Activated naive CD8-positive, alpha-beta T cell treated with anti-CD3 and anti-CD28 coated beads for 36 hours (primary cell): ENCODE results near the gene CDH23. TPM values are rescaled to one million over a fixed set of nuclear protein-coding genes. Genes with fewer than 3 reads are reported as not detected.

Experiments used
- DNase-seq: peaks from one replicate; pipeline ENCODE4 v3.0.0; 2021
- H3K27ac Mint-ChIP-seq: one replicate; pipeline ENCODE4 v1.8.0; 2022; ENCODE audit warnings: mild to moderate bottlenecking, moderate library complexity, mixed read lengths
- H3K27me3 Mint-ChIP-seq: one replicate; pipeline ENCODE4 v1.8.0; 2022; ENCODE audit warnings: mild to moderate bottlenecking, mixed read lengths
- H3K36me3 Mint-ChIP-seq: one replicate; pipeline ENCODE4 v1.8.0; 2021; ENCODE audit warnings: mild to moderate bottlenecking, mixed read lengths
- H3K4me1 Mint-ChIP-seq: one replicate; pipeline ENCODE4 v1.8.0; 2021; ENCODE audit warnings: mixed read lengths
- H3K4me3 Mint-ChIP-seq: one replicate; pipeline ENCODE4 v1.8.0; 2022; ENCODE audit warnings: mild to moderate bottlenecking, moderate library complexity, mixed read lengths
- H3K9me3 Mint-ChIP-seq: one replicate; pipeline ENCODE4 v1.8.0; 2022; ENCODE audit warnings: mixed read lengths
- total RNA-seq, 2 experiments: library from RNA; stranded (reverse); gene quantifications; one replicate each; pipeline ENCODE4 v1.2.3, GENCODE V29; 2021

The CDH23 gene
- total RNA-seq, 2 experiments from 2014 or later: 1.4 TPM

DNA sequence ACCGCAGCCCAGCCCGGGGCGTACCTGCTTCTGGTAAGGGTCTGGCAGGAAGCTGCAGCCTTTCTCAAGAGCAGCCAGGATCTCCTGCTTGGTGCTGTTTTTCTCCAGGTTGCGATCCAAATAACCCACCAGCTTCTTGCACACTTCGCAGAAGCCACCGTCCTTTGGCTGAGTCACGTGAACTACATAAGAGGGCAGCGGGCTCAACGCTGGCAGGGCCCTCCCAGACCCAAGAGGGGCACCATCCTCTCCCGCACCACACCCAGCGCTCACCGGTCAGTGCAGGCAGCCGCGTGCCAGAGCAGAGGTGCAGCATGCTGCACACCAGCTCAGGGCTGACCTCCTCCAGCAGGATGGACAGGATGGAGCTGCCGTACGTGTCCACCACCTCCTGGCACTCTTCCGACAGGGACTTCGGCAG, 422.7 kb downstream of the CDH23 start:
- peaks cover 15% of the 10 kb centered on the region for H3K36me3 Mint-ChIP-seq
- peaks cover 14% of the 10 kb centered on the region for H3K4me1 Mint-ChIP-seq
- no peak for DNase-seq
- H3K27ac Mint-ChIP-seq: no peak overlapping the region
- no peaks in the 10 kb centered on the region for H3K27me3 Mint-ChIP-seq
- H3K9me3 Mint-ChIP-seq: no peaks in the 10 kb centered on the region
- H3K4me3 Mint-ChIP-seq: no peak overlapping the region

DNA sequence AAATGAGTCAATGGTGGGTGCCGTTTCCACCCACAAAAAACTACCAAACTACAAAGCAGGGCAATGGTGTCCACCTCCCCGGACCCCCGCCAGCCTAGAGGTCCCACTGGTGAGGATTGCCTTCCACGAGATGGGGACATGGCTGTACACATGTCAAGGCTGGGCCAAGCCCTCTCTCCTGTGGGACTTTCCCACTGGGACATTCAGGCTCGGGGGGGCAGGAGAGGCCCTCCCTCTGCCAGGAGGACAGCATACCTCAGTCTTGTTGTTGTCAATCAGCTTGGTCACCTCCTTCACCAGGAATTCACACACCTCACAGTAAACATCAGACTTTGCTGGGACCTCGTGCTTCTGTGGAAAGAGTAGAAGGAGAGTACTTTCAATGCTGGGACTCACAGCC, 423.3 kb downstream of the CDH23 start:
- Mint-ChIP-seq H3K27ac (no peak overlapping the region), H3K4me3 (no peak overlapping the region), H3K9me3 (no peaks in the 10 kb centered on the region), H3K27me3 (no peaks in the 10 kb centered on the region), H3K4me1 (peaks cover 14% of the 10 kb centered on the region), H3K36me3 (peaks cover 15% of the 10 kb centered on the region)
- no peak for DNase-seq

DNA sequence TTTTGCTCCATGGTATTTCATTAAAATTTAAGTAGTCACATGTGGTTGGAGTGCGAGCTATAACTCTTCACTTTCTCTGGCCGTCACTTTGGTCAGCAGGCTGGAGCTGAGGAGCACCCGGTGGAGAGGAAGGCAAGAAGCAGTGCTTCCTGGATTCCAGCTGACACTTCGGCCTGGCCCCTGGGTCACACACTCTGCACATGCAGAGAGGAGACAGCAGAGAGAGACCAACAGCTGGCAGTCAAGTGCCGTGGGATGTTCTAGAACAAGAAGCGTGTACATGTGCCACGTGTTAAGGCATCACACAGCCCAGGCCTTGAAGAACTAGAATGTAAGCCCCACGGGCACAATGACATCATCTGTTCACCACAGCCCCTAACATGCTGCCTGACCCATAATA, 424.2 kb downstream of the CDH23 start:
- no peaks in the 10 kb centered on the region for H3K9me3 Mint-ChIP-seq
- no peaks in the 10 kb centered on the region for H3K27me3 Mint-ChIP-seq
- no peak for DNase-seq
- H3K27ac Mint-ChIP-seq: no peak overlapping the region
- no peak overlapping the region for H3K4me3 Mint-ChIP-seq
- H3K4me1 Mint-ChIP-seq: peaks cover 14% of the 10 kb centered on the region
- H3K36me3 Mint-ChIP-seq: peaks cover 15% of the 10 kb centered on the region

DNA sequence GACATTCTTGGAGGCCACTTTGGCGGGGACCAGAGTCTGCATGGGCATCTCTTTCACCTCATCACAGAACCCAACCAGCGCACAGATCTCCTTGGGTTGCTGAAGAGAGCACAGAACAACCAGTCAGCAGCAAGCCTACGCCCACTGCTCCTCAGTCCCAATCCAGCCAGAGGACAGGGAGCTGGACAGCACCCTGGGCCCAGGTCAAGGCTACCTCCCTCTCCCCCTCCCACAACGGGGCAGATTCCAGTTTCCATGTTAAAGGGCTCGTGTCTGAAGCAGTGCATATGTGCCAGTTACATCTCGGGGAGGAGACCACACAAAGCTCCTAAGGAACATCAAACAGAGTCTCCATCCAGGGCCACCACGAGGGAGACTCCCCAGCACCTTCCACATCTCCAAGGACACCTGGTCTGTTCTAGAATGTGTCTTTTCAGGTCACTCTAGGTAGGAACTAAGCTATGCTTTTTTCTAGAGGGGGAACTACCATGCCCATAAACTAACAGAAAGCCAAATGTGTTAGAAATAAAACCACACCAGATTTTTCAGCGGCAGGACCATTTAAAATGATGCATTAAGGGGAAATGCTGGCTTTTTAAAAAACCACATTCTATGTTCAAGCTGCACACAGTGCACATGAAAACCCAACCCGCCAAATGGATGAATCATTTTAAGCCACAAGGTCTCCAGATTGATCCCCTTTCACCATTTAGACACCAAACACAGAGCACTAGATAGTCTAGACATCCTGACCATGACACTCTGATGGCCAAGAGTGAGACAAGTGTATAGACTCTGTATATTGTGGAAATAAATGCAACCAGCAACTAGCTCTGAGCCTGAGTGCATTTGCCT, 425.4 kb downstream of the CDH23 start:
- DNase-seq: peak; percentile 22
- Mint-ChIP-seq H3K4me1 (peaks cover 14% of the 10 kb centered on the region), H3K36me3 (peaks cover 15% of the 10 kb centered on the region), H3K27me3 (no peaks in the 10 kb centered on the region), H3K27ac (peak overlapping the region; percentile 50), H3K4me3 (no peak overlapping the region), H3K9me3 (no peaks in the 10 kb centered on the region)

DNA sequence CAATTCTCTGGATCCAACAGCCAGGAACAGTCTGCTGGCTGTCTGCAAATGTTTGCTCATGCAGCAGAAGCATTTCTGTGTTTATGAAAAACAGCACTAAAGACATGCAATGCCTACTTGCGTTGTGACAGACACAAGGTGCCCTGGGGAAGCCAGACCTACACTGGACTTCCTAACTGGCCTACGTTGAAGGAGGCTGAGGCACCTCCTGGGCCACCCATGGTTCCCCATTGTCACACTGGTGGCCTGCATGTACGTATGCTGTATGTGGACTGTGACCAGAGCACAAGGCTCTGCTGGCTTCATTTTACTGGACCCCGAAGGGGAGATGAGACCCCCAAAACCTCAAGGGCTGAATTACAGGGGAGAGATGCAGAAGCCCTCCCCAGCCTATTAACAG, 426.6 kb downstream of the CDH23 start:
- no peaks in the 10 kb centered on the region for H3K9me3 Mint-ChIP-seq
- H3K27ac Mint-ChIP-seq: no peak overlapping the region
- H3K36me3 Mint-ChIP-seq: peaks cover 19% of the 10 kb centered on the region
- peaks cover 14% of the 10 kb centered on the region for H3K4me1 Mint-ChIP-seq
- H3K27me3 Mint-ChIP-seq: no peaks in the 10 kb centered on the region
- no peak overlapping the region for H3K4me3 Mint-ChIP-seq
- DNase-seq: no peak

DNA sequence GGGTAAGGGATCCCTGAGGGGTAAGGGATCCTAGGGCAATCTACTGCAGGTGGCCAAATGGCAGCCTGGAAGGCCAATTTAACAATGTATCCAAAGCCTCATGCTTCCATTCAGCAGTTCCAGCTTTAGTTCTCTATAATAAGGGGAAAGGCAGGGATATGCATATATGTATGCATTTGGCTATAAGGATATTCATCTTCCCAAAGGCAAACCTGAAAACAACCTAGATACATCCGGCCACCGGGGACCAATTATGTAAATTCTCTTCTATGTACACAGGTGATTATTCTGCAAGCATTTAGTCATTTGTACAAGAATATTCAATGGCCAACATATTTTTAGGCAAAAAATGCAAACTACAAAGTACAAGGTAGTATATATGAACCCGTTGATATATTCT, 427.6 kb downstream of the CDH23 start:
- Mint-ChIP-seq H3K27ac (no peak overlapping the region), H3K27me3 (no peaks in the 10 kb centered on the region), H3K4me3 (no peak overlapping the region), H3K9me3 (peaks cover under 1% of the 10 kb centered on the region), H3K4me1 (peaks cover 14% of the 10 kb centered on the region), H3K36me3 (peaks cover 20% of the 10 kb centered on the region)
- no peak for DNase-seq

DNA sequence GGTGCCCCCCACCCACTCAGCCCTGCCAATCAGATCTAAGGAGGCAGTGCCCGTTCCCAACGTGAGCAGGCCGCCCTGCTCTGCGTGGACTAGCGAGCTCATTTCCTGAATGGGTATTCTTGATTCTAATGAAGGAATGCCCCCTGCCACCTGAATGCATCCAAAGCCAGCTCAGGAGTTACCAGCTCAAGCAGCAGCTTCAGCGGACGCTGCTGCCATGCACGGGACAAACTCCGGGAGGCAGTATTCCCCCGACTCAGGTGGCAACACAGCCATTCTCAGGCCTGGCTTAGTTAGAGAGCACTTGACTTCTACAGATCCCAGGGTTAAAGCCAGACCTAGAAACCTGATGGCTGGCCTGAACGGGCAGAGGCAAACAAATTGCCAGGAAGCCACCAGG, 428.5 kb downstream of the CDH23 start:
- Mint-ChIP-seq H3K4me3 (no peak overlapping the region), H3K4me1 (peaks cover 14% of the 10 kb centered on the region), H3K36me3 (peaks cover 20% of the 10 kb centered on the region)

DNA sequence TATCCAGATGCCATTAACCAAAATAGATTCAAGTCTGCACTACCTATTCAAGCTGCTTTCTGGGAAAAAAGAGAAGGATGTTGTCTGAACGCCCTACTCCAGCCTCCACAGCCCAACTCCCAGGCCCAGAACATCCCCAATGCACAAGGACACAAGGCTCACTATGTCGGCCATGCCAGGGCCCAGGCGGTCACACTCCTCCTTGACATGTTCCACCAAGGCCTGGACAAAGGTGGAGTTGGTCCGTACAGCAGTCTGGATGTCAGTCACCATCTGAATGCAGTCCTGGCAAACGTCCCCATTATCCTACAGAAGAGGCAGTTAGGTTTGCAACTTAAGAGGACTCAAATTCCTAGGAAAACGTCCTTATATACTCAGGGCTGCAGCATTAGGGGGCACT, 431.1 kb downstream of the CDH23 start:
- Mint-ChIP-seq H3K9me3 (peaks cover 1% of the 10 kb centered on the region), H3K4me1 (peaks cover under 1% of the 10 kb centered on the region), H3K36me3 (peaks cover 26% of the 10 kb centered on the region), H3K4me3 (no peak overlapping the region), H3K27ac (no peak overlapping the region), H3K27me3 (no peaks in the 10 kb centered on the region)
- no peak for DNase-seq

More for the DNA sequence above, 428.5 kb downstream of the CDH23 start:
- no peaks in the 10 kb centered on the region for H3K27me3 Mint-ChIP-seq
- H3K9me3 Mint-ChIP-seq: peaks cover 1% of the 10 kb centered on the region
- no peak for DNase-seq
- no peak overlapping the region for H3K27ac Mint-ChIP-seq

DNA sequence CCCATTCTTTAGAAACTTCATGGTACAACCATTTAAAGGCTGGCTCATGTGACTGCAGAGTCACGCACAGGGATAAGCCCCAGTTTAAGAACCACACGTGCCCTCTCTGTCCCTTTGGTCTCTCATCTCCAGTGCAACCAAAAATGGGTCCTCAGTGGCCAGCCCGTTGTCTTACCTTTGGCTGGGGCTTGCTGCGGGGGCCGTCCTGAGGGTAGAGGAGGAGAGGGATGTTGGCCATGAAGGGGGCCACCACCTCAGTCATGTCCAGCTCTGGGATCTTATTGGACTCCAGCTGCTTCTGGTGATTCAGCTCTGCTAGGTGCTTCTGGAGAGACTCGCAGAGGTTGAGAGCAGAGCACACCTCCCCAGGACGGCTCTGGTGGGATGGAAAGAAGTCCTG, 432.0 kb downstream of the CDH23 start:
- Mint-ChIP-seq H3K27ac (no peak overlapping the region), H3K27me3 (no peaks in the 10 kb centered on the region), H3K9me3 (peaks cover 1% of the 10 kb centered on the region), H3K4me1 (peaks cover 8% of the 10 kb centered on the region), H3K4me3 (no peak overlapping the region), H3K36me3 (peaks cover 25% of the 10 kb centered on the region)
- no peak for DNase-seq

DNA sequence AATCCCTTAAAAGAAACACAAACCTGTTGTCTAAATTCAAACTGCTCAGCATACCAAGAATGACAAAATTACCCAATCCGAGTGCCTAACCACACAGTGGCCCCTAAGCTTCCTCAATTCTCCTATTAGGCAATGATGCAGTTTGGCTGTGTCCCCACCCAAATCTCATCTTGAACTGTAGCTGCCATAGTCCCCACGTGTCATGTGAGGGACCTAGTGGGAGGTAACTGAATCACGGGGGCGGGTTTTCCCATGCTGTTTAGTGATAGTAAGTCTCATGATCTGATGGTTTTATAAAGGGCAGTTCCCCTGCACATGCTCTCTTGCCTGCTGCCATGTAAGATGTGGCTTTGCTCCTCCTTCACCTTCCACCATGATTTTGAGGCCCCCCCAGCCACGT, 432.5 kb downstream of the CDH23 start:
- Mint-ChIP-seq H3K4me1 (peaks cover 9% of the 10 kb centered on the region), H3K36me3 (peaks cover 24% of the 10 kb centered on the region), H3K4me3 (no peak overlapping the region), H3K9me3 (peaks cover 1% of the 10 kb centered on the region), H3K27ac (no peak overlapping the region), H3K27me3 (no peaks in the 10 kb centered on the region)
- no peak for DNase-seq

DNA sequence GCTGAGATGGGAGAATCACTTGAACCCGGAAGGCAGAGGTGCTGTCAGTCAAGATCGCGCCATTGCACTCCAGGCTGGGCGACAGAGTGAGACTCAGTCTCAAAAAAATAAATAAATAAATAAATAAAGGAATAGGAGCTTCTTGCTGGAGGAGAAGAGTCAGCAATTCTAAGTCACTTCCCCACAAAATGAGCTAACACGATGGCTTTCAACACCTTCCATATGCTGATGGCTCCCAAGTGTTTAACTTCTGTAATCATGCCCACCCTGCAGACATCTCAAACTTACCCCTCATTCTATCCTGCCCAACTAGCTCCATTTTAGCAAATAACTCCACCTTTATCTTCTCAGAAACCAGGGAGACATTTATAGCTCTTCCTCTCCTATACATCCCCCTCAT, 433.2 kb downstream of the CDH23 start:
- peaks cover 1% of the 10 kb centered on the region for H3K9me3 Mint-ChIP-seq
- H3K36me3 Mint-ChIP-seq: peaks cover 24% of the 10 kb centered on the region
- no peak overlapping the region for H3K27ac Mint-ChIP-seq
- peaks cover 12% of the 10 kb centered on the region for H3K4me1 Mint-ChIP-seq
- no peaks in the 10 kb centered on the region for H3K27me3 Mint-ChIP-seq
- no peak for DNase-seq
- H3K4me3 Mint-ChIP-seq: no peak overlapping the region

DNA sequence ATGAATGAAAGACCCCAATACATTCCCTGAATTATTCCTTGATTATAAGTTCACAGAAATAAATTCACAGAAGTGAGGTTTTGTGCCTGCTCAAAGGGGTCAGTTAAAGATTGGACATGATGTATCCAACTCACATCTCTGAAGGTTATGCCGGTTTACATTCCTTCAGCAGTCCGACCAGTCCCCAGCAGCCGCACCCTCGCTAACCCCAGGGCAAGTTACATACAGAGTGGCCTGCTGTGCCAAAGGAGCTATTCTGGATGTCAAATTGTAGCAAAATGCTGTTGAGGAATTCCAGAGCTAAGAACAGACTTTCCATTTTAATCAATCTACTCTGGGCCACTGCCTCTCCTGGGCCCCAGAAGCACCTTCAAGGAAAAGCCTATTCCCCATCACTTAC, 434.0 kb downstream of the CDH23 start:
- H3K9me3 Mint-ChIP-seq: peaks cover 1% of the 10 kb centered on the region
- no peak overlapping the region for H3K4me3 Mint-ChIP-seq
- no peak for DNase-seq
- no peaks in the 10 kb centered on the region for H3K27me3 Mint-ChIP-seq
- H3K4me1 Mint-ChIP-seq: peaks cover 12% of the 10 kb centered on the region
- no peak overlapping the region for H3K27ac Mint-ChIP-seq
- H3K36me3 Mint-ChIP-seq: peaks cover 24% of the 10 kb centered on the region

DNA sequence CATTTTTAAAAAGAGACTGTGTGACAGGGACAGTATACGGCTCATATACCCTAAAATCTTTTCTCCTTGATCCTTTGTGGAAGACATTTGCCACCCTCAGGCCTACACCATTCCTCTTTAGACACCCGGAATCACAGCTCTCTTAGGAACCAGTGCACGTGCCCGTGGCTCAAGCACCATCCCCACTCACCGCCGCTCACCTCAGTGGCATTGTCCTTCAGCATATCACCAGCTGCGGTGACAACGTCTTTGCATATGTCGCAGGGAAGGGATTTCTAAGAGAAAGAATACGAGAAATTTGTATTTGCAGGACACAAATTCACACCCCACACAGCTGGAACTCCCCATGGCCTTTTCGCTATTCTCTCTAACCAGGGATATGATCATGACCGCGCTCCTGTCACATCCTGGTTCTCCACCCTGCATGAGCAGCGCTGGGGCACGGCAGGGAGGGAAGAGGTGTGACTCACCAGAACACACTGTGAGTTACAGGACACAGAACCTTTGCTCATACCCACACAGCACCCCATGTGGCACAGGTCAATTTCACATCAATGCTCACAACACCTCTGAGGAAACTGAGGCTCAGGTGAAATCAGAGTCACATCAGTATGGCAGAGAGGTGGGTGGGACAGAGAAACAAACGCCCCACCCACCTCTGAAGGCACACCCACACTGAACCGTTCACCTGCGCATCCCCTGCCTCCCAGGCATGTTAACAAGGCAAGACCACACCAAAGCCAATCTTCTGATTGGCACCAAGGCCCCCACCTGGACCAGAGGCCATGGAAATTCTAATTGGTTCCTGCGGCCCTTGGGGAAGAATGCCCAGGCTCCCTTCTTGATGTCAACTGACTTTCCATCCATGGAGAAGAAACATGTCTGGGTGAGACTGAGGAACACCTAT, 435.2 kb downstream of the CDH23 start:
- peaks cover 1% of the 10 kb centered on the region for H3K9me3 Mint-ChIP-seq
- no peak overlapping the region for H3K4me3 Mint-ChIP-seq
- no peak overlapping the region for H3K27ac Mint-ChIP-seq
- no peaks in the 10 kb centered on the region for H3K27me3 Mint-ChIP-seq
- peaks cover 24% of the 10 kb centered on the region for H3K36me3 Mint-ChIP-seq
- no peak for DNase-seq
- peaks cover 23% of the 10 kb centered on the region for H3K4me1 Mint-ChIP-seq

DNA sequence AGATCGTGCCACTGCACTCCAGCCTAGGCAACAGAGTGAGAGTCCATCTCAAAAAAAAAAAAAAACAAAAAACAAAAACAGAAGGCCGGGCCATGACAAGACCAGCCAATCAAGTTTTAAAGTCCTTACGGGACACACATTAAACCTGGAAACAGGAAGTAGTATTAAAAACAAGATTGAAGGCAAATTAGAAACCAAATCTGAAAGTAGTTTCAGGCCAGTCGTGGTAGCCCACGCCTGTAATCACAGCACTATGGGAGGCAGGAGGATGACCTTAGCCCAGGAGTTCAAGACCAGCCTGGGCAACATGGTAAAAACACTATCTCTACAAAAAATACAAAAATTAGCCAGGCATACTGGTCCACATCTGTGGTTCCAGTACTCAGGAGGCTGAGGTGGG, 436.2 kb downstream of the CDH23 start:
- Mint-ChIP-seq H3K4me3 (no peak overlapping the region), H3K36me3 (peaks cover 22% of the 10 kb centered on the region)
- peak; percentile 16 for DNase-seq

More for the DNA sequence above, 436.2 kb downstream of the CDH23 start:
- H3K27ac Mint-ChIP-seq: no peak overlapping the region
- peaks cover 33% of the 10 kb centered on the region for H3K4me1 Mint-ChIP-seq
- H3K9me3 Mint-ChIP-seq: peaks cover 1% of the 10 kb centered on the region
- H3K27me3 Mint-ChIP-seq: no peaks in the 10 kb centered on the region
